ENCODE data around the gene AGPAT1.

AGPAT1 gene

GRCh38 chr6:32175711-32176475 lies at the start of gene AGPAT1:
TSS of gene AGPAT1 (minus strand) at chr6:32176084. CDS start at chr6:32171496, 4,588 bp downstream.
- Histone ChIP-seq H3K4me3 (ENCODE audit: low read length) (peak within 1 kb of the TSS; percentile 97), H3K27me3 (replicated peaks; ENCODE audit: control insufficient read depth, insufficient read depth, low read length) (no peaks in the 10 kb centered on the region), H3K9me3 (ENCODE audit: control insufficient read depth, low read length) (no peaks in the 10 kb centered on the region), H3K36me3 (ENCODE audit: control insufficient read depth, insufficient read depth, low read length, severe bottlenecking) (peaks cover 13% of the 10 kb centered on the region), H3K9ac (ENCODE audit: low read length) (peak within 1 kb of the TSS; percentile 98), H3K4me1 (ENCODE audit: control insufficient read depth, insufficient read depth, low read length) (peaks cover 35% of the 10 kb centered on the region)
- peak; percentile 99 for DNase-seq (ENCODE audit: low read depth)

DNA sequence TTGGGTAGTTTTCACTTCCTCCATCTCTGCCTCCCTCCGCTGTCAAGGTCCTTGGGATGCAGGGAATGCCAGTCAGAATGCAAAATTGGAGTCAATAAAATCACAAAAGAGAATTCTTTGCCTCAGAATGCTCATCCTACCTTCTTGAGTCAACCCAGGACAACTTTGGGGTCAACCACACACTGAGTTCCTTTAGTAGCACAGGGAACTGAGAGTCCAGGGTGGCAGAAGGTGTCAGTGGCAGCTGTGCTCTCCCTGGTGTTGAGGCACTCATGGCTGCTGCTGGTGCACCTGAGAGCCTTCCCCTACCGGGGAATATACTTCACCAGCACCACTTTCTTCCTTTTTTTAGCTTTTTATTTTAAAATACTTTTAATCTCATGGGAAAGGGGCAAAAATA lies 48.8 kb upstream of the AGPAT1 start:
- H3K9me3 ChIP-seq (ENCODE audit: control insufficient read depth, low read length): no peaks in the 10 kb centered on the region
- no peak overlapping the region for H3K4me3 ChIP-seq (ENCODE audit: low read length)
- peaks cover 42% of the 10 kb centered on the region for H3K27me3 ChIP-seq (replicated peaks; ENCODE audit: control insufficient read depth, insufficient read depth, low read length)
- DNase-seq (ENCODE audit: low read depth): no peak
- no peak overlapping the region for H3K9ac ChIP-seq (ENCODE audit: low read length)
- no peaks in the 10 kb centered on the region for H3K4me1 ChIP-seq (ENCODE audit: control insufficient read depth, insufficient read depth, low read length)
- H3K36me3 ChIP-seq (ENCODE audit: control insufficient read depth, insufficient read depth, low read length, severe bottlenecking): no peaks in the 10 kb centered on the region

DNA sequence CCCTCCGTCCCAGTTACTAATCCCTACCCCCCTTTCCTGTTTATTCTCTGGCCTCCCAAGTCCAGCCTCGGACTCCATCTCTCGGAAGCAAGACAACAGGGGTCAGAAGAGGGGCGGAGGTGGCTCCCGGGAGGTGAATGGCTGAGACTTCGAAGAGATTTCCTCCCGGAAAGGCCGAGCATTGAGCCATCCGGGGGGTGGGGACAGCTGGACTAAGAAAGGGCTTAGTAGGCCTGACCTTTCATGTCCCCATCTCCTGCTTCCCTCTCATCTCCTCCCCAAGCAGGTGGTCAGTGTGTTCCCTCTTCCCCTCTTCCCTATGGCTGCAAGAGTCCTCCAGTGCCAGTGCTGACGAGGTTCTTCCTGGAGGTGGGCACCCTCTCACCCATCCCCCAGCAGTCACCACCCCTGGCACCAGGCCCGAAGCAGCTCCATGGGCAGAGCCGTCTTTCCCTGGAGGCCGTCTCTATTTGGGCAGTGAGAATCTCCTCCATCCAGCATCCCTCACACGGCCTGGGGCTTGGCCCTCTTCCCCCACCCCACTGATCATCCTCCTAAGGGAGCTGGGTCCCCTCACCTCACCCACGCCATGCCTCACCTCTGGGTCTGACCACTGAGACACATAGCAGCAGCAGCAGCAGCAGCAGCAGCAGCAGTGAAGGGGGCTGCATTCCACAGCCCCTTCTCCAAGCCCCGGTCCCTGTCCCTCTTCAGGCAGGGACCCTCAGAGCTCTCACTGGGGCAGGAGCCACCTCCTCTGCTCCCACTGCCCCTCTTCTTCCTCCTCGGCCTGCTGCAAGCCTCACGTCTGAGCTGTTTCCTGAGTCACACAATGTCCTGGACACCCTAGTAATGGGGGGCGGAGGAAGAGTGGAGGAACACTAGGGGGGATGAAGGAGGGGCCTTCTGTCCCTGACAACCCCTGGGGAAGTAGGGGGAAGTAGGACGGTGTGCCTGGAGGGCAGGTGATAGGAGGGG lies 47.7 kb upstream of the AGPAT1 start, which contains the start of gene NOTCH4:
Gene NOTCH4, minus strand, starts transcription at position 810 of the 978 bp plus-strand sequence. Its CDS starts 139 bp downstream, at position 671.
- DNase-seq (ENCODE audit: low read depth): no peak
- H3K36me3 ChIP-seq (ENCODE audit: control insufficient read depth, insufficient read depth, low read length, severe bottlenecking): no peaks in the 10 kb centered on the region

DNA sequence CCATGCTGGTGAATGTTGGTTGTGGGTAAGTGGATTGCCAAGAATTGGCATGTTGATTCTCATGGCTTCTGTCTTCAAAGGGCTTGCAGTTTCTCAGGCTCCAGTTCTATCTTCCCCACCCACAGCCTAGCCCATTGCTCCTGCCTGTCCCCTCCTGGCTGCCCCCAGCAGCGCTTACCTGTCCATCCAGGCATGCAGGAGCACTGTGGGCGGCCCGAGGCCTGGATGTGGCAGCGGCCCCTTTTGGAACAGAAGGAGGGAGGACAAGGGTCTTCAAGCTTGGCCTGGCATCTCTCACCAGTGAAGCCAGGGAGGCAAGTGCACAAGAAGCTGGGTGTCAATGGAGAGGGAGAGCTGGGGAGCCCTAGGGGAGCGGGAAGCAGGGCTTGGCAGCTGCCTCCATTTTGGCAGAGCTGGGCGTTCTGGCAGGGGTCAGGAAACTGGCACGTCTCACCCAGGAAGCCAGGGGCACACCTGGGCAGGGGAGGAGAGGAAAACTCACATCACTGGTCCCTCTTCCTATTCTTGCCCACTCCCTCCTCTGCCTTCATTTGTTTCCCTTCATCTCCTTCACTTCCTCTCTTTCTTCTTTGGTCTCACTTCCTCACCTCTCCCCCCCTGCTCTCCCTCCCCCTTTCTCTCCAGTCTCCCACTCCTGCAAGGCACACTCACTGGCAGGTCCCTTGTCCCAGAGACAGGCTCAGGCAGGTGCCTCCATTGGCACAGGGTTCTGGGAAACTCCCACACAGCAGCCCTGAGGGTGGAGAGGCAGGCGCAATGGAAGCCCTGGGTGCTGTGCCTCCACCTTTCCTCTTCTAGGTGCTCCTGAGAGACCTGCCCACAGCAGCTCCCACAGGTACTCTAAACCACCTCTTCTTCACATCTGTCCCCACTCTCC lies 46.7 kb upstream of the AGPAT1 start:
- no peak overlapping the region for H3K4me3 ChIP-seq (ENCODE audit: low read length)
- H3K36me3 ChIP-seq (ENCODE audit: control insufficient read depth, insufficient read depth, low read length, severe bottlenecking): no peaks in the 10 kb centered on the region
- no peak overlapping the region for H3K9ac ChIP-seq (ENCODE audit: low read length)
- H3K9me3 ChIP-seq (ENCODE audit: control insufficient read depth, low read length): no peaks in the 10 kb centered on the region
- peaks cover 63% of the 10 kb centered on the region for H3K27me3 ChIP-seq (replicated peaks; ENCODE audit: control insufficient read depth, insufficient read depth, low read length)
- no peak for DNase-seq (ENCODE audit: low read depth)
- no peaks in the 10 kb centered on the region for H3K4me1 ChIP-seq (ENCODE audit: control insufficient read depth, insufficient read depth, low read length)

More for the DNA sequence above, 47.7 kb upstream of the AGPAT1 start, which contains the start of gene NOTCH4:
- Histone ChIP-seq H3K9ac (ENCODE audit: low read length) (no peak within 1 kb of the TSS), H3K4me1 (ENCODE audit: control insufficient read depth, insufficient read depth, low read length) (no peaks in the 10 kb centered on the region), H3K4me3 (ENCODE audit: low read length) (no peak within 1 kb of the TSS), H3K9me3 (ENCODE audit: control insufficient read depth, low read length) (no peaks in the 10 kb centered on the region), H3K27me3 (replicated peaks; ENCODE audit: control insufficient read depth, insufficient read depth, low read length) (peaks cover 54% of the 10 kb centered on the region)

DNA sequence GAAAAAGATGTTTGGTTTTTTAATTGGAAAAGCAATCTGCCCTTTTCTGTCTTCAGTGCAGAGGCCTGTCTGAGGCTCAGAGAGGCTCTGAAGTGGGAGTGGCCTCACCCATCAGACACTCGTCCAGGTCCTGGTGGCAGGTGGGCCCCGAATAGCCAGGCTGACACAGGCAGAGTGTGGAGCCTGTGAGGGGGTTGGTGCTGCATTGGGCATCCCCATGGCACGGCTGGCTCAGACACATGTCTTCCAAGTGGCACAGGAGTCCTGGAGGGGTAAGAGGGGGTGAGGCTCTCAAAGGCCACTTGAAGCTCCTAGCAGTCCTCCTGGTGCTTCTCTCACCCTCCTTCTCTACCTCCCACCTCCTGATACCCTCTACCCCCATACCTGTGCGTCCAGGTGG lies 44.1 kb upstream of the AGPAT1 start:
- H3K4me1 ChIP-seq (ENCODE audit: control insufficient read depth, insufficient read depth, low read length): no peaks in the 10 kb centered on the region
- no peaks in the 10 kb centered on the region for H3K36me3 ChIP-seq (ENCODE audit: control insufficient read depth, insufficient read depth, low read length, severe bottlenecking)
- no peak for DNase-seq (ENCODE audit: low read depth)
- H3K9ac ChIP-seq (ENCODE audit: low read length): no peak overlapping the region
- no peak overlapping the region for H3K4me3 ChIP-seq (ENCODE audit: low read length)
- H3K27me3 ChIP-seq (replicated peaks; ENCODE audit: control insufficient read depth, insufficient read depth, low read length): peaks cover 69% of the 10 kb centered on the region
- no peaks in the 10 kb centered on the region for H3K9me3 ChIP-seq (ENCODE audit: control insufficient read depth, low read length)

- Histone ChIP-seq H3K4me1 (ENCODE audit: control insufficient read depth, insufficient read depth, low read length) (no peaks in the 10 kb centered on the region), H3K27me3 (replicated peaks; ENCODE audit: control insufficient read depth, insufficient read depth, low read length) (peaks cover 60% of the 10 kb centered on the region), H3K9me3 (ENCODE audit: control insufficient read depth, low read length) (no peaks in the 10 kb centered on the region), H3K36me3 (ENCODE audit: control insufficient read depth, insufficient read depth, low read length, severe bottlenecking) (no peaks in the 10 kb centered on the region), H3K9ac (ENCODE audit: low read length) (no peak overlapping the region), H3K4me3 (ENCODE audit: low read length) (no peak overlapping the region)
- DNase-seq (ENCODE audit: low read depth): no peak
Measured at GRCh38 chr6:32218167-32218566, 42.3 kb upstream of the AGPAT1 start.

DNA sequence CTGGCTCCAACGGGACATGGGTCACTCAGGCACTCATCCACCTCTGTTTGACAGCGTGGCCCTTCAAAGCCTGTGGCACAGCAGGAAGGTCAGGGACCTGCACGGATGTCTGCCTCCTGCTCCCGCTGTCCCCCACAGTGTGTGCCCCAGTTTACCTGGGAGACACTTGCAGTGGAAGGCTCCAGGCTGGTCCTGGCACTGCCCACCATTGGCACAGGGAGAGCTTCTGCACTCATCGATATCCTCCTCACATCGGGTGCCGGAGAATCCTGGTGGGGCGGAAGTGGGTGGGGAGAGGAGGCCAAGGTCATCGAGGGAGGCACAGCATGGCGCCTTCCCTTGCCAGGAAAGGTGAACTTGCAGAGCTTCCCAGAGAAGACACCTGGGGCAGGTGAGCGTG lies 41.1 kb upstream of the AGPAT1 start:
- H3K9ac ChIP-seq (ENCODE audit: low read length): no peak overlapping the region
- no peak overlapping the region for H3K4me3 ChIP-seq (ENCODE audit: low read length)
- H3K27me3 ChIP-seq (replicated peaks; ENCODE audit: control insufficient read depth, insufficient read depth, low read length): peaks cover 53% of the 10 kb centered on the region
- no peak for DNase-seq (ENCODE audit: low read depth)
- no peaks in the 10 kb centered on the region for H3K36me3 ChIP-seq (ENCODE audit: control insufficient read depth, insufficient read depth, low read length, severe bottlenecking)
- H3K4me1 ChIP-seq (ENCODE audit: control insufficient read depth, insufficient read depth, low read length): no peaks in the 10 kb centered on the region
- no peaks in the 10 kb centered on the region for H3K9me3 ChIP-seq (ENCODE audit: control insufficient read depth, low read length)

DNA sequence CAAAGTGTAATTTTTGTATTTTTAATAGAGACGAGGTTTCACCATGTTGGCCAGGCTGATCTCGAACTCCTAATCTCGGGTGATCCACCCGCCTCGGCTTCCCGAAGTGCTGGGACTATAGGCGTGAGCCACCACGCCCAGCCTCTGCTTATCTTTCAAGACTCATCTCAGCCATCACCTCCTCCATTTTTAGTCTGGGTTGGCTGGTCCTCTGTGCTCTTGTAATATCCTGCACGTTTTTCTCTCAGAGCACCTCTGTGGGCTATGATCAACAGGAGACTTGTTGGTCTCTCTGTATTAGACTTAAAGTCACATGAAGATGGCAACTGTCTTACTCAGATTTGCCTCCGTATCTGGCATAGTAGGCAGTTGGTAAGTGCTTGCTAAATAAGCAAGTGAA lies 40.4 kb upstream of the AGPAT1 start:
- Histone ChIP-seq H3K4me3 (ENCODE audit: low read length) (no peak overlapping the region), H3K9ac (ENCODE audit: low read length) (no peak overlapping the region), H3K9me3 (ENCODE audit: control insufficient read depth, low read length) (no peaks in the 10 kb centered on the region), H3K36me3 (ENCODE audit: control insufficient read depth, insufficient read depth, low read length, severe bottlenecking) (no peaks in the 10 kb centered on the region), H3K4me1 (ENCODE audit: control insufficient read depth, insufficient read depth, low read length) (no peaks in the 10 kb centered on the region), H3K27me3 (replicated peaks; ENCODE audit: control insufficient read depth, insufficient read depth, low read length) (peaks cover 46% of the 10 kb centered on the region)
- no peak for DNase-seq (ENCODE audit: low read depth)

GRCh38 chr6:32215617-32216016 lies 39.7 kb upstream of the AGPAT1 start:
- H3K4me1 ChIP-seq (ENCODE audit: control insufficient read depth, insufficient read depth, low read length): no peaks in the 10 kb centered on the region
- no peak for DNase-seq (ENCODE audit: low read depth)
- no peaks in the 10 kb centered on the region for H3K36me3 ChIP-seq (ENCODE audit: control insufficient read depth, insufficient read depth, low read length, severe bottlenecking)
- no peak overlapping the region for H3K4me3 ChIP-seq (ENCODE audit: low read length)
- no peak overlapping the region for H3K9ac ChIP-seq (ENCODE audit: low read length)
- H3K9me3 ChIP-seq (ENCODE audit: control insufficient read depth, low read length): no peaks in the 10 kb centered on the region
- peaks cover 39% of the 10 kb centered on the region for H3K27me3 ChIP-seq (replicated peaks; ENCODE audit: control insufficient read depth, insufficient read depth, low read length)

- H3K27me3 ChIP-seq (replicated peaks; ENCODE audit: control insufficient read depth, insufficient read depth, low read length): peaks cover 26% of the 10 kb centered on the region
- no peaks in the 10 kb centered on the region for H3K9me3 ChIP-seq (ENCODE audit: control insufficient read depth, low read length)
- H3K36me3 ChIP-seq (ENCODE audit: control insufficient read depth, insufficient read depth, low read length, severe bottlenecking): no peaks in the 10 kb centered on the region
- DNase-seq (ENCODE audit: low read depth): no peak
- no peak overlapping the region for H3K4me3 ChIP-seq (ENCODE audit: low read length)
- H3K9ac ChIP-seq (ENCODE audit: low read length): no peak overlapping the region
- no peaks in the 10 kb centered on the region for H3K4me1 ChIP-seq (ENCODE audit: control insufficient read depth, insufficient read depth, low read length)
Measured at GRCh38 chr6:32214126-32214525, 38.2 kb upstream of the AGPAT1 start.
